ENCODE measurements around the gene B4GALT5.

The B4GALT5 gene

DNA sequence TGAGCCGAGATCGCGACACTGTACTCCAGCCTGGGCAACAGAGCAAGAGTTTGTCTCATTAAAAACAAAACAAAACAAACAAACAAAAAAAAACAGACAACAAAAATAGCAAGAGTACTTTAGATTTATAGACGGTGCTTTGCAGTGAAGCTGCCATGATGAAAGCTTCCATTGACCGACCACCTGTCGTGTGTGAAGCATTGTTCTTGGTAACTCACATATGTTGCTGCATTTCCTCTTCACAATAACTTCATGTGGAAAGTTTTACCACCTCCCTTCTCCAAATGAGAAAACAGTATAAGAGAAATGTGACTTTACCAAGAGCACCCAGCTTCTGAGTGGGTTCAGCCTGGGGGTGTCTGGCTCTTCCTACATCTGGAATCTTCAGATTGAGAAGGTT is 89.4 kb downstream of the B4GALT5 start:
- Histone ChIP-seq H3K4me3 (ENCODE audit: severe bottlenecking) (no peak overlapping the region), H3K27ac (ENCODE audit: poor library complexity, severe bottlenecking) (no peak overlapping the region), H3K36me3 (ENCODE audit: low read depth) (no peaks in the 10 kb centered on the region), H3K9me3 (ENCODE audit: severe bottlenecking) (peaks cover 8% of the 10 kb centered on the region), H3K27me3 (ENCODE audit: insufficient read depth, poor library complexity, severe bottlenecking) (no peaks in the 10 kb centered on the region), H3K4me1 (ENCODE audit: insufficient read depth, poor library complexity, severe bottlenecking) (no peaks in the 10 kb centered on the region)
- TF ChIP-seq, protein P1, sequence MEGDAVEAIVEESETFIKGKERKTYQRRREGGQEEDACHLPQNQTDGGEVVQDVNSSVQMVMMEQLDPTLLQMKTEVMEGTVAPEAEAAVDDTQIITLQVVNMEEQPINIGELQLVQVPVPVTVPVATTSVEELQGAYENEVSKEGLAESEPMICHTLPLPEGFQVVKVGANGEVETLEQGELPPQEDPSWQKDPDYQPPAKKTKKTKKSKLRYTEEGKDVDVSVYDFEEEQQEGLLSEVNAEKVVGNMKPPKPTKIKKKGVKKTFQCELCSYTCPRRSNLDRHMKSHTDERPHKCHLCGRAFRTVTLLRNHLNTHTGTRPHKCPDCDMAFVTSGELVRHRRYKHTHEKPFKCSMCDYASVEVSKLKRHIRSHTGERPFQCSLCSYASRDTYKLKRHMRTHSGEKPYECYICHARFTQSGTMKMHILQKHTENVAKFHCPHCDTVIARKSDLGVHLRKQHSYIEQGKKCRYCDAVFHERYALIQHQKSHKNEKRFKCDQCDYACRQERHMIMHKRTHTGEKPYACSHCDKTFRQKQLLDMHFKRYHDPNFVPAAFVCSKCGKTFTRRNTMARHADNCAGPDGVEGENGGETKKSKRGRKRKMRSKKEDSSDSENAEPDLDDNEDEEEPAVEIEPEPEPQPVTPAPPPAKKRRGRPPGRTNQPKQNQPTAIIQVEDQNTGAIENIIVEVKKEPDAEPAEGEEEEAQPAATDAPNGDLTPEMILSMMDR (IDR thresholded peaks at IDR 0.05; ENCODE audit: poor library complexity, severe bottlenecking) = no peak
- DNase-seq (ENCODE audit: low spot score) = no peak
- no peak for ATAC-seq (ENCODE audit: low read depth)

DNA sequence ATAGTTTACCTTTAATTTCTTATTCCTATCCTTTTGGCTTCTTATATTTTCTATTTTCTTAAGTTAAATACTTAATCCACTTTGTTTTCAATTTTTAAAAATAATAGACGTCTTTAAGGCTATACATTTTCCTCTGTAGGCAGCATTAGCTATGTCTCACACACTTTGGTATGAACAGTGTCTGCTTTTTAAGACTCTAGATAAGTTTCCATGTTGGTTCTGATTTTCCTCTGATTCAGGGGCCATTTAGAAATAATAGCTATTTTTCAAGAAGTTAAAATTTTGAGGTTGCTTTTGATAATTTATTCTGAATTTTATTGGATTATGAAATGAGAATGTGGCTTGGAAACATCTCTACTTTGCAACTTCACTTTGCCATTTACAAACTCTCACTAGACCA is 91.4 kb downstream of the B4GALT5 start:
- Histone ChIP-seq H3K4me3 (ENCODE audit: severe bottlenecking) (no peak overlapping the region), H3K27me3 (ENCODE audit: insufficient read depth, poor library complexity, severe bottlenecking) (no peaks in the 10 kb centered on the region), H3K9me3 (ENCODE audit: severe bottlenecking) (peaks cover 8% of the 10 kb centered on the region), H3K27ac (ENCODE audit: poor library complexity, severe bottlenecking) (no peak overlapping the region), H3K36me3 (ENCODE audit: low read depth) (no peaks in the 10 kb centered on the region), H3K4me1 (ENCODE audit: insufficient read depth, poor library complexity, severe bottlenecking) (no peaks in the 10 kb centered on the region)
- ATAC-seq (ENCODE audit: low read depth) = no peak
- TF ChIP-seq, protein P1 (IDR thresholded peaks at IDR 0.05; ENCODE audit: poor library complexity, severe bottlenecking) = no peak
- DNase-seq (ENCODE audit: low spot score) = no peak

DNA sequence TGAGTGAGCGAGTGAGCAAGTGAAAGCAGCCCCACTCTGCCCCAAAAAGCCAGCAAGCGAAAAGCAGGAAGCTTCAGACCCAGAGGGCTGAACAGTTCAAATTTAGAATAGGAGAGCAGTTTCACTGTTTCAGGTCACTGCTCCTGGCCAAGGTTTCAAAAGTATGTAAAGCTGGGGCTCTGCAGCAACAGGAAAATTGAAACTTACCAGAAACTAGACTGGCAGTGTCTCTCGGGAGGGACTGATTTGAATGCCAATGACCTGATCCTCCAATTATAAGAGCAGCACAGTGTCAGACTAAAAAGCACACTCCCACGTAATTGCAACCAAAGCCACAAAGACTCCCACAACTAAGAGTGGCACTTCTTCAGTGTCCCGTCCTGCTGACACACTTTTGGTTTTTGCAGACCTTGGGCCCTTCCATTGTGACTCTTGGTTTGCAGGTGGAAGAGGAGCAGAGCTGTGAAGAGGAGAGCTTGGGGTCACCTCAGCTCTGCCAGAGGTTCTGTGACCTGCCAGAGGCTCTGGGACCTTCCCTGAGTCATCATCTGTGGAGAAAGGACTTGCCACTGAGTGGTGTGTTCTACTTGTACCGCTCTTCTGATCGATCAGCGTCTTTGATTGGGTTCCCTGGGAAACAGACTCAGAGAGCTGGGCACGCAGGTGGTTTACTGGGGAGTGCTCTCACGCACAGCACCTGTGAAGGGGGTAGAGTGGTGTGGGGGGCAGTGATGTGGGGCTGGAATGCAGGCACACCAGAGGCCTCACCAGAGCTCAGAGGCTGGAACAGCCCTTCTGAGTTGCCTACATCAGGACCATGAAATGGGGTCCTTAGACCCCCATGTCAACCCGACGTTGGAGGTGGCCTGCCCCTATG is 93.1 kb downstream of the B4GALT5 start:
- ATAC-seq (ENCODE audit: low read depth) (no peak), DNase-seq (ENCODE audit: low spot score) (no peak)
- H3K4me3 ChIP-seq (ENCODE audit: severe bottlenecking) = no peak overlapping the region
- TF ChIP-seq, protein P1 (IDR thresholded peaks at IDR 0.05; ENCODE audit: poor library complexity, severe bottlenecking) = no peak
- no peaks in the 10 kb centered on the region for H3K27me3 ChIP-seq (ENCODE audit: insufficient read depth, poor library complexity, severe bottlenecking)
- H3K4me1 ChIP-seq (ENCODE audit: insufficient read depth, poor library complexity, severe bottlenecking) = no peaks in the 10 kb centered on the region
- H3K36me3 ChIP-seq (ENCODE audit: low read depth) = no peaks in the 10 kb centered on the region
- peaks cover 8% of the 10 kb centered on the region for H3K9me3 ChIP-seq (ENCODE audit: severe bottlenecking)
- H3K27ac ChIP-seq (ENCODE audit: poor library complexity, severe bottlenecking) = no peak overlapping the region

DNA sequence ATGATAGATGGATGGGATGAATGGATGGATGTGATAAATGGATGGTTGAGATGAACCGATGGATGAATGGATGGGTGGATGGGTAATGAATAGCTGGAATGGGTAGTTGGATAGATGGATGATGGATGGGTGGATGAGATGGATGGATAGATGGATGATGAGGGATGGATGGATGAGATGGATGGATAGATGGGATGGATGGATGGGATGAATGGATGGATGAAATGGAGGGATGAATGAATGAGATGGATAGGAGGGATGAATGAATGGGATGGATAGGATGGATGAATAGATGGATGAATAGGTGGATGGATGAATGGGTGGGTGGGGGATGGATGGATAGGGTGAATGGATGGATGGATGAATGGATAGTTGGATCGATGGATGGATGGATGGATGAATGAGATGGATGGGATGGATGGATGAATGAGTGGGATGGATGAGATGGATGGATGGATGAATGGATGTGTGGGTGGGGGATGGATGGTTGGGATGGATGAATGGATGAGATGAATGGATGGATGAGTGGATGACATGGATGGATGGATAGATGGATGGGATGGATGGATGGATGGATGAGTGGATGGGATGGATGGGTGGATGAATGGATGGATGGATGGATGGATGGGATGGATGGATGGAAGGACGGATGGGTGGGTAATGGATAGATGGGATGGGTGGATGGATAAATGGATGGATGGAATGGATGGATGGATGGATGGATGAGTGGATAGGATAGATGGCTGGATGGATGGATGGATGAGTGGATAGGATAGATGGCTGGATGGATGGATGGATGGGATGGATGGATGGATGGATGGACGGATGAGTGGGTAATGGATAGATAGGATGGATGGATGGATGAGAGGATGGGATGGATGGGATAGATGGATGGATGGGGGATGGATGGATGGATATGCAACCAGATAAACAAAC is 94.3 kb downstream of the B4GALT5 start:
- Histone ChIP-seq H3K27ac (ENCODE audit: poor library complexity, severe bottlenecking) (no peak overlapping the region), H3K4me1 (ENCODE audit: insufficient read depth, poor library complexity, severe bottlenecking) (no peaks in the 10 kb centered on the region), H3K9me3 (ENCODE audit: severe bottlenecking) (peaks cover 8% of the 10 kb centered on the region), H3K4me3 (ENCODE audit: severe bottlenecking) (no peak overlapping the region), H3K36me3 (ENCODE audit: low read depth) (no peaks in the 10 kb centered on the region), H3K27me3 (ENCODE audit: insufficient read depth, poor library complexity, severe bottlenecking) (no peaks in the 10 kb centered on the region)
- ATAC-seq (ENCODE audit: low read depth) (no peak), DNase-seq (ENCODE audit: low spot score) (no peak)
- TF ChIP-seq, protein P1 (IDR thresholded peaks at IDR 0.05; ENCODE audit: poor library complexity, severe bottlenecking) = no peak
